Neural crest cell (in vitro differentiated cells): ENCODE measurements around the gene ISG20. TPM values are rescaled to one million over a fixed set of nuclear protein-coding genes. Genes with fewer than 3 reads are reported as not detected.
A peak's percentile ranks its signal among the peaks of the same experiment; 100 is the strongest.

ENCODE experiments used
- DNase-seq: peaks from one replicate; pipeline ENCODE4 v3.0.0; 2021; ENCODE audit warnings: low read depth, mixed read lengths, low spot score
- H3K27ac Mint-ChIP-seq: one replicate; pipeline ENCODE4 v1.8.0; 2021; ENCODE audit warnings: mild to moderate bottlenecking, mixed read lengths; ENCODE audit not compliant: unreplicated experiment
- H3K27me3 Mint-ChIP-seq: 2 replicates; pipeline ENCODE4 v1.8.0; 2021; ENCODE audit warnings: low read depth, mild to moderate bottlenecking, mixed read lengths
- H3K36me3 Mint-ChIP-seq: 2 replicates; pipeline ENCODE4 v1.8.0; 2021; ENCODE audit warnings: low read depth, mild to moderate bottlenecking, mixed read lengths
- H3K4me1 Mint-ChIP-seq: 2 replicates; pipeline ENCODE4 v1.8.0; 2021; ENCODE audit warnings: mixed read lengths
- H3K4me3 Mint-ChIP-seq: one replicate; pipeline ENCODE4 v1.8.0; 2021; ENCODE audit warnings: mild to moderate bottlenecking, mixed read lengths
- H3K9me3 Mint-ChIP-seq: 2 replicates; pipeline ENCODE4 v1.8.0; 2021; ENCODE audit warnings: mixed read lengths
- CTCF ChIP-seq: fragments of 200-600 bp; sonication (generic); conservative IDR thresholded peaks from 2 replicates; pipeline ENCODE4 v1.5.0; 2021; ENCODE audit warnings: antibody characterized with exemption, mild to moderate bottlenecking
- total RNA-seq: library from RNA; stranded (reverse); gene quantifications from 2 replicates; pipeline ENCODE4 v1.2.1, GENCODE V29; 2021

Gene ISG20
- total RNA-seq, 1 donor from 2014 or later, result 1.5 TPM

- Mint-ChIP-seq H3K4me1 (peaks cover 20% of the 10 kb centered on the region), H3K4me3 (peak overlapping the region; percentile 9), H3K36me3 (no peaks in the 10 kb centered on the region), H3K27me3 (no peaks in the 10 kb centered on the region), H3K9me3 (peaks cover 16% of the 10 kb centered on the region), H3K27ac (peak overlapping the region; percentile 8)
- DNase-seq, result no peak
- no peak for TF ChIP-seq CTCF
Observed at GRCh38 chr15:88690331-88690730, 51.5 kb downstream of the ISG20 start.

GRCh38 chr15:88693191-88693590 lies 54.4 kb downstream of the ISG20 start:
- Mint-ChIP-seq H3K27ac (no peak overlapping the region), H3K4me1 (peaks cover 20% of the 10 kb centered on the region), H3K4me3 (no peak overlapping the region), H3K9me3 (peaks cover 13% of the 10 kb centered on the region), H3K27me3 (peaks cover 5% of the 10 kb centered on the region), H3K36me3 (no peaks in the 10 kb centered on the region)
- TF ChIP-seq CTCF, result no peak
- DNase-seq, result no peak

GRCh38 chr15:88695101-88695500 lies 56.3 kb downstream of the ISG20 start:
- no peaks in the 10 kb centered on the region for H3K36me3 Mint-ChIP-seq
- no peak for TF ChIP-seq CTCF
- DNase-seq, result no peak
- H3K27ac Mint-ChIP-seq, result no peak overlapping the region
- no peaks in the 10 kb centered on the region for H3K9me3 Mint-ChIP-seq
- H3K4me1 Mint-ChIP-seq, result peaks cover 15% of the 10 kb centered on the region
- no peak overlapping the region for H3K4me3 Mint-ChIP-seq
- H3K27me3 Mint-ChIP-seq, result peaks cover 20% of the 10 kb centered on the region

- Mint-ChIP-seq H3K9me3 (no peaks in the 10 kb centered on the region), H3K4me1 (peaks cover 8% of the 10 kb centered on the region), H3K36me3 (no peaks in the 10 kb centered on the region), H3K27ac (no peak overlapping the region), H3K27me3 (peaks cover 20% of the 10 kb centered on the region), H3K4me3 (no peak overlapping the region)
- no peak for DNase-seq
- TF ChIP-seq CTCF, result no peak
Observed at GRCh38 chr15:88695691-88696251, 57.0 kb downstream of the ISG20 start.

- peaks cover 20% of the 10 kb centered on the region for H3K27me3 Mint-ChIP-seq
- H3K9me3 Mint-ChIP-seq, result no peaks in the 10 kb centered on the region
- no peaks in the 10 kb centered on the region for H3K36me3 Mint-ChIP-seq
- no peak for TF ChIP-seq CTCF
- H3K4me3 Mint-ChIP-seq, result no peak overlapping the region
- no peak for DNase-seq
- H3K27ac Mint-ChIP-seq, result no peak overlapping the region
- H3K4me1 Mint-ChIP-seq, result peaks cover 6% of the 10 kb centered on the region
Observed at GRCh38 chr15:88696254-88696653, 57.4 kb downstream of the ISG20 start.
